Measurements from ENCODE around the gene MRPL12.
"Not testable (repeated sequence)": the region's sequence is repeated elsewhere in the genome, so short reads cannot be mapped to it uniquely, and the experiment has no call there.

Gene MRPL12

GRCh38 chr17:81672504-81672903 lies 30.7 kb upstream of the MRPL12 start:
- Histone ChIP-seq H2AFZ (ENCODE audit: insufficient read depth, low read length, poor library complexity) (no peak overlapping the region), H3K23ac (ENCODE audit: low read length) (no peak overlapping the region), H3K36me3 (ENCODE audit: control insufficient read depth in 1 of 2, insufficient read depth in 2 of 2, low read length in 2 of 2) (peaks cover 54 to 57% of the 10 kb centered on the region in 2 experiments), H2AK5ac (ENCODE audit: low read length) (no peak overlapping the region), H4K91ac (ENCODE audit: low read depth, low read length) (no peak overlapping the region), H3K4me1 (ENCODE audit: control insufficient read depth in 1 of 2, insufficient read depth in 2 of 2, low read length in 2 of 2) (peaks cover 3 to 5% of the 10 kb centered on the region in 2 experiments), H3K14ac (ENCODE audit: low read length) (no peak overlapping the region), H3K79me1 (ENCODE audit: low read length) (no peaks in the 10 kb centered on the region), H3K4ac (ENCODE audit: low read depth, low read length) (no peak overlapping the region), H3K4me2 (ENCODE audit: low read length) (no peak overlapping the region), H3K79me2 (ENCODE audit: control insufficient read depth, insufficient read depth, low read length, poor library complexity) (no peaks in the 10 kb centered on the region), H3K9me3 (ENCODE audit: insufficient read depth, low read depth, low read length) (peaks cover 4% of the 10 kb centered on the region), H2BK120ac (ENCODE audit: insufficient read depth, low read length, poor library complexity) (no peak overlapping the region), H3K27me3 (ENCODE audit: insufficient read depth, low read length) (no peaks in the 10 kb centered on the region), H2BK5ac (ENCODE audit: low read depth, low read length, poor library complexity) (no peak overlapping the region), H3K4me3 (ENCODE audit: low read depth, low read length) (no peak overlapping the region), H4K12ac (ENCODE audit: low read depth, low read length) (no peak overlapping the region), H3K9ac (ENCODE audit: low read length) (no peak overlapping the region), H3K18ac (ENCODE audit: low read length) (no peak overlapping the region), H3K27ac (ENCODE audit: low read depth, low read length) (no peak overlapping the region), H4K8ac (ENCODE audit: low read depth, low read length) (no peak overlapping the region), H2BK12ac (ENCODE audit: low read length) (no peak overlapping the region)
- no CpG with 5 or more reads among the region's 18 CpGs for WGBS (ENCODE audit: extremely low coverage, insufficient coverage, insufficient read length)
- DNase-seq, result no peak

DNA sequence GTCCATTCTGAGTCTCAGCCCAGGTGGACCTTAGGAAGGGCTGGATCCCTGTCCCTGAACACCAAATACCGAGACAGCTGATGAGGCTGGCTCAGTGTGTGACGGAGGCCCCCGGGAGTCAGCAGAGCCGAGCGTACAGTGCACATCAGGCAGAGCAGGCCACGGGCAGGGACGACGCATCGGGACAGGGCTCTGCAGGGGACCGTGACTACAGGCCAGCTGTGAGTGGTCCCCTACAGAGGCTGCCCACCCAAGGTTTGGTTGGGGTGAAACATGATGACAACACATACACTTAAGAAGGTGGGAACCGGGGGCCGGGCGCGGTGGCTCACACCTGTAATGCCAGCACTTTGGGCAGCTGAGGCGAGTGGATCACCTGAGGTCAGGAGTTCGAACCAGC lies 30.2 kb upstream of the MRPL12 start:
- Histone ChIP-seq H4K12ac (ENCODE audit: low read depth, low read length) (no peak overlapping the region), H3K14ac (ENCODE audit: low read length) (no peak overlapping the region), H3K4ac (ENCODE audit: low read depth, low read length) (no peak overlapping the region), H4K8ac (ENCODE audit: low read depth, low read length) (no peak overlapping the region), H4K91ac (ENCODE audit: low read depth, low read length) (no peak overlapping the region), H3K9me3 (ENCODE audit: insufficient read depth, low read depth, low read length) (peaks cover 4% of the 10 kb centered on the region), H3K4me1 (ENCODE audit: control insufficient read depth in 1 of 2, insufficient read depth in 2 of 2, low read length in 2 of 2) (peaks cover 0 to 2% of the 10 kb centered on the region in 2 experiments), H2BK120ac (ENCODE audit: insufficient read depth, low read length, poor library complexity) (no peak overlapping the region), H2BK5ac (ENCODE audit: low read depth, low read length, poor library complexity) (no peak overlapping the region), H2AFZ (ENCODE audit: insufficient read depth, low read length, poor library complexity) (no peak overlapping the region), H3K9ac (ENCODE audit: low read length) (no peak overlapping the region), H3K79me1 (ENCODE audit: low read length) (no peaks in the 10 kb centered on the region), H3K18ac (ENCODE audit: low read length) (no peak overlapping the region), H3K36me3 (ENCODE audit: control insufficient read depth in 1 of 2, insufficient read depth in 2 of 2, low read length in 2 of 2) (peaks cover 54 to 59% of the 10 kb centered on the region in 2 experiments), H2BK12ac (ENCODE audit: low read length) (no peak overlapping the region), H3K4me2 (ENCODE audit: low read length) (no peak overlapping the region), H3K4me3 (ENCODE audit: low read depth, low read length) (no peak overlapping the region), H3K79me2 (ENCODE audit: control insufficient read depth, insufficient read depth, low read length, poor library complexity) (no peaks in the 10 kb centered on the region), H3K23ac (ENCODE audit: low read length) (no peak overlapping the region), H3K27ac (ENCODE audit: low read depth, low read length) (no peak overlapping the region), H3K27me3 (ENCODE audit: insufficient read depth, low read length) (no peaks in the 10 kb centered on the region), H2AK5ac (ENCODE audit: low read length) (no peak overlapping the region)
- WGBS (ENCODE audit: extremely low coverage, insufficient coverage, insufficient read length), result no CpG with 5 or more reads among the region's 16 CpGs
- no peak for DNase-seq

GRCh38 chr17:81673561-81674258 lies 29.5 kb upstream of the MRPL12 start:
- peaks cover 50 to 54% of the 10 kb centered on the region in 2 experiments for H3K36me3 ChIP-seq (ENCODE audit: control insufficient read depth in 1 of 2, insufficient read depth in 2 of 2, low read length in 2 of 2)
- no peak overlapping the region for H3K18ac ChIP-seq (ENCODE audit: low read length)
- no peak overlapping the region for H2BK5ac ChIP-seq (ENCODE audit: low read depth, low read length, poor library complexity)
- H3K4me2 ChIP-seq (ENCODE audit: low read length), result no peak overlapping the region
- H3K4me3 ChIP-seq (ENCODE audit: low read depth, low read length), result no peak overlapping the region
- H3K79me2 ChIP-seq (ENCODE audit: control insufficient read depth, insufficient read depth, low read length, poor library complexity), result no peaks in the 10 kb centered on the region
- no peak for DNase-seq
- no peak overlapping the region for H3K27ac ChIP-seq (ENCODE audit: low read depth, low read length)
- no peaks in the 10 kb centered on the region for H3K4me1 ChIP-seq (ENCODE audit: control insufficient read depth in 1 of 2, insufficient read depth in 2 of 2, low read length in 2 of 2)
- WGBS (ENCODE audit: extremely low coverage, insufficient coverage, insufficient read length), result no CpG with 5 or more reads among the region's 18 CpGs
- no peak overlapping the region for H2AK5ac ChIP-seq (ENCODE audit: low read length)
- no peaks in the 10 kb centered on the region for H3K27me3 ChIP-seq (ENCODE audit: insufficient read depth, low read length)
- no peak overlapping the region for H2AFZ ChIP-seq (ENCODE audit: insufficient read depth, low read length, poor library complexity)
- H3K9me3 ChIP-seq (ENCODE audit: insufficient read depth, low read depth, low read length), result peaks cover 4% of the 10 kb centered on the region
- no peak overlapping the region for H2BK12ac ChIP-seq (ENCODE audit: low read length)
- H4K91ac ChIP-seq (ENCODE audit: low read depth, low read length), result no peak overlapping the region
- H3K23ac ChIP-seq (ENCODE audit: low read length), result no peak overlapping the region
- no peak overlapping the region for H3K14ac ChIP-seq (ENCODE audit: low read length)
- H3K4ac ChIP-seq (ENCODE audit: low read depth, low read length), result no peak overlapping the region
- H4K8ac ChIP-seq (ENCODE audit: low read depth, low read length), result no peak overlapping the region
- peak overlapping the region; percentile 40 for H4K12ac ChIP-seq (ENCODE audit: low read depth, low read length)
- no peak overlapping the region for H3K9ac ChIP-seq (ENCODE audit: low read length)
- no peak overlapping the region for H2BK120ac ChIP-seq (ENCODE audit: insufficient read depth, low read length, poor library complexity)
- H3K79me1 ChIP-seq (ENCODE audit: low read length), result no peaks in the 10 kb centered on the region

DNA sequence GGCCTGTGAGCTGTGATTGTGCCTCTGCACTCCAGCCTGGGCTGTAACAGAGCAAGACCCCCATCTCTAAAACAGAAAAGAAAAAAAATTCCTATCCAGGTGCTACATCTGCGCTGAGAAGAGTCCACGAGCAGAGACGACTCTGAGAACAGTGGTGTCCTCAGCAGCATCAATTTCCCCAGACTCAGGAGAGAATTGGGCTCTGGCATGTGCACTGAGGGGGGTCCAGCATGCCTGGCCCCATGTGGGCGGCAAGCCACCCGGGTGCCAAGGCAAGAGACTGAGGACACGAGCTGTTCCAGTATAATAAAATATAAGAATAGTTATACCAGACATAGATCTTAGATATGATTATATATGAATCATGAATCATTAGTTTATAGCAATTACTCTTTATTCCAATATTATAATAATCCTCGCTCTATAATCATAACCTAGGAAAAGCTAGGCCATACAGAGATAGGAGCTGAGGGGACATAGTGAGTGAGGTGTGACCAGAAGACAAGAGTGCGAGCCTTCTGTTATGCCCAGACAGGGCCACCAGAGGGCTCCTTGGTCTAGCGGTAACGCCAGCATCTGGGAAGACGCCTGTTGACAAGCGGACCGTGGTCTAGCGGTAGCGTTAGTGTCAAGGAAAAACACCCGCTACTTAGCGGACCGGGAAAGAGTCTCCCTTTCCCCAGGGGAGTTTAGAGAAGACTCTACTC lies 27.5 kb upstream of the MRPL12 start:
- not testable (repeated sequence) for H3K4me2 ChIP-seq (ENCODE audit: low read length)

More for the DNA sequence above, 27.5 kb upstream of the MRPL12 start:
- not testable (repeated sequence) for H3K9ac ChIP-seq (ENCODE audit: low read length); H3K27ac ChIP-seq (ENCODE audit: low read depth, low read length); H4K91ac ChIP-seq (ENCODE audit: low read depth, low read length); H2AFZ ChIP-seq (ENCODE audit: insufficient read depth, low read length, poor library complexity); H3K27me3 ChIP-seq (ENCODE audit: insufficient read depth, low read length); H4K12ac ChIP-seq (ENCODE audit: low read depth, low read length); H3K14ac ChIP-seq (ENCODE audit: low read length); H3K4ac ChIP-seq (ENCODE audit: low read depth, low read length); H4K8ac ChIP-seq (ENCODE audit: low read depth, low read length); H2BK120ac ChIP-seq (ENCODE audit: insufficient read depth, low read length, poor library complexity); H3K4me3 ChIP-seq (ENCODE audit: low read depth, low read length); H3K4me1 ChIP-seq (ENCODE audit: control insufficient read depth in 1 of 2, insufficient read depth in 2 of 2, low read length in 2 of 2); H3K79me2 ChIP-seq (ENCODE audit: control insufficient read depth, insufficient read depth, low read length, poor library complexity); H2BK12ac ChIP-seq (ENCODE audit: low read length); H2BK5ac ChIP-seq (ENCODE audit: low read depth, low read length, poor library complexity); H3K18ac ChIP-seq (ENCODE audit: low read length); H3K23ac ChIP-seq (ENCODE audit: low read length); H3K9me3 ChIP-seq (ENCODE audit: insufficient read depth, low read depth, low read length); H3K79me1 ChIP-seq (ENCODE audit: low read length); H2AK5ac ChIP-seq (ENCODE audit: low read length)
- WGBS (ENCODE audit: extremely low coverage, insufficient coverage, insufficient read length), result no CpG with 5 or more reads among the region's 18 CpGs
- peaks cover 37 to 44% of the 10 kb centered on the region in 2 experiments for H3K36me3 ChIP-seq (ENCODE audit: control insufficient read depth in 1 of 2, insufficient read depth in 2 of 2, low read length in 2 of 2)
- DNase-seq, result peak in 1 of 2 donors; percentile 45

Data from trophoblast cell (in vitro differentiated cells and primary cell).